WERI-Rb-1 (cell line): ENCODE data around the gene SRRM3.
A peak's percentile ranks its signal among the peaks of the same experiment; 100 is the strongest.
"Not testable (repeated sequence)": the region's sequence is repeated elsewhere in the genome, so short reads cannot be mapped to it uniquely, and the experiment has no call there.

ENCODE experiments used
- DNase-seq: peaks from one replicate; pipeline ENCODE4 v3.0.0-alpha.2; 2020
- H3K27ac ChIP-seq: fragments of 250-450 bp; sonication (Bioruptor Pico); 2 replicates; pipeline ENCODE4 v1.5.1; 2020; ENCODE audit warnings: mild to moderate bottlenecking, moderate library complexity
- H3K27me3 ChIP-seq: fragments of 250-450 bp; sonication (Bioruptor Pico); 2 replicates; pipeline ENCODE4 v1.5.1; 2021; ENCODE audit warnings: mild to moderate bottlenecking, low read depth, moderate library complexity; ENCODE audit not compliant: insufficient read depth, severe bottlenecking
- H3K36me3 ChIP-seq: fragments of 250-450 bp; sonication (Bioruptor Pico); 2 replicates; pipeline ENCODE4 v1.5.1; 2020; ENCODE audit warnings: mild to moderate bottlenecking, moderate library complexity
- H3K4me3 ChIP-seq: 2 replicates; pipeline ENCODE4 v1.5.1; 2011; ENCODE audit warnings: low read depth, mild to moderate bottlenecking, control low read depth, low read length
- H3K9me3 ChIP-seq: fragments of 250-450 bp; sonication (Bioruptor Pico); 2 replicates; pipeline ENCODE4 v1.5.1; 2021; ENCODE audit warnings: mild to moderate bottlenecking, moderate library complexity; ENCODE audit not compliant: severe bottlenecking
- TF ChIP-seq, protein P1 (sequence below): IDR thresholded peaks from 2 replicates; pipeline ENCODE4 v1.5.1; 2011; ENCODE audit warnings: low read depth, mild to moderate bottlenecking, control low read depth, inconsistent platforms, low read length

SRRM3 gene

DNA sequence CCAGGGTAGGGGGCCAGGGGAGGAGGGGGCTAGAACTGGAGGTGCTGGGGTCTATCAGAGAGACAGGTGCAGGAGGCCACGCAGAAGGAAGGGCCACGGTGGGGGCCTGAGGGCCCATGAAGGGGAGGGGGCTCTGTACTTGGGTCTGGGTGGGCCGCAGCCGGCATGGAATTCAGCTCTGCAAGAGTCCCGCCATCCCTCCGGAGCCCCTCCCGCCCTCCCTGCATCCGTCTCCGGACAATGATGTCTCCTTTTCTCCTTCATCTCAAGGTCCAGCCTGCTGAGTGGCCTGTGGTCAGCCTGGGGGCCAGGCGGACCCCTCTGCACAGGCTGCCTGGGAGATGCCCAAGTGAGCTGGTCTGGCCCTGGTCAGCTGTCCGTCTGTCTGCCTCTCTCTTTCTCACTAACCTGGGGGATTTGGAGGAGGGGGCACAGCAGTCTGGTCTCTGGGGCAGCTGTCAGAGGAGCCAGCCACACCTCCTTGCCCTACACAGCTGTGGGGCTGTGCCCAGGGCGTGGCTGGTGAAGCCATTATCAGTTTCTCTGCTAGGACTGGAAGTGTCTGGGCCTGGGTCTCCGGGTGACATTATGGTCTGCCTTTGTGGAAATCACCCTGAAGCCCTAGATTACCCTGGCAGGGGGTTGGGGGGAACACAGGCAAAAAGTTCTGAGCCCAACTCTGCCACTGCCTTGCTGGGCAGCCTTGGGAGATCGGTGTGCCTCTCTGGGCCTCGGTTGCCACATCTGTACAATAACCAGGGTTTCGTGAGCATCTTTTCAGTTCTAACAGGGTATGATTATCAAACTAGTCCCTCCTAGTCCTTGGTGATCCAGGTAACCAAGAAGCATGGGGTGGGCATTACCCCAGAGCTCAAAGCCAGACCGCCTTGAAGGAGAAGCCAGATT is 81.8 kb downstream of the SRRM3 start:
- H3K9me3 ChIP-seq, result no peaks in the 10 kb centered on the region
- peaks cover 29% of the 10 kb centered on the region for H3K36me3 ChIP-seq
- no peaks in the 10 kb centered on the region for H3K27me3 ChIP-seq
- TF ChIP-seq, protein P1, sequence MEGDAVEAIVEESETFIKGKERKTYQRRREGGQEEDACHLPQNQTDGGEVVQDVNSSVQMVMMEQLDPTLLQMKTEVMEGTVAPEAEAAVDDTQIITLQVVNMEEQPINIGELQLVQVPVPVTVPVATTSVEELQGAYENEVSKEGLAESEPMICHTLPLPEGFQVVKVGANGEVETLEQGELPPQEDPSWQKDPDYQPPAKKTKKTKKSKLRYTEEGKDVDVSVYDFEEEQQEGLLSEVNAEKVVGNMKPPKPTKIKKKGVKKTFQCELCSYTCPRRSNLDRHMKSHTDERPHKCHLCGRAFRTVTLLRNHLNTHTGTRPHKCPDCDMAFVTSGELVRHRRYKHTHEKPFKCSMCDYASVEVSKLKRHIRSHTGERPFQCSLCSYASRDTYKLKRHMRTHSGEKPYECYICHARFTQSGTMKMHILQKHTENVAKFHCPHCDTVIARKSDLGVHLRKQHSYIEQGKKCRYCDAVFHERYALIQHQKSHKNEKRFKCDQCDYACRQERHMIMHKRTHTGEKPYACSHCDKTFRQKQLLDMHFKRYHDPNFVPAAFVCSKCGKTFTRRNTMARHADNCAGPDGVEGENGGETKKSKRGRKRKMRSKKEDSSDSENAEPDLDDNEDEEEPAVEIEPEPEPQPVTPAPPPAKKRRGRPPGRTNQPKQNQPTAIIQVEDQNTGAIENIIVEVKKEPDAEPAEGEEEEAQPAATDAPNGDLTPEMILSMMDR, result no peak
- H3K27ac ChIP-seq, result no peak overlapping the region
- DNase-seq, result no peak
- H3K4me3 ChIP-seq, result no peak overlapping the region

DNA sequence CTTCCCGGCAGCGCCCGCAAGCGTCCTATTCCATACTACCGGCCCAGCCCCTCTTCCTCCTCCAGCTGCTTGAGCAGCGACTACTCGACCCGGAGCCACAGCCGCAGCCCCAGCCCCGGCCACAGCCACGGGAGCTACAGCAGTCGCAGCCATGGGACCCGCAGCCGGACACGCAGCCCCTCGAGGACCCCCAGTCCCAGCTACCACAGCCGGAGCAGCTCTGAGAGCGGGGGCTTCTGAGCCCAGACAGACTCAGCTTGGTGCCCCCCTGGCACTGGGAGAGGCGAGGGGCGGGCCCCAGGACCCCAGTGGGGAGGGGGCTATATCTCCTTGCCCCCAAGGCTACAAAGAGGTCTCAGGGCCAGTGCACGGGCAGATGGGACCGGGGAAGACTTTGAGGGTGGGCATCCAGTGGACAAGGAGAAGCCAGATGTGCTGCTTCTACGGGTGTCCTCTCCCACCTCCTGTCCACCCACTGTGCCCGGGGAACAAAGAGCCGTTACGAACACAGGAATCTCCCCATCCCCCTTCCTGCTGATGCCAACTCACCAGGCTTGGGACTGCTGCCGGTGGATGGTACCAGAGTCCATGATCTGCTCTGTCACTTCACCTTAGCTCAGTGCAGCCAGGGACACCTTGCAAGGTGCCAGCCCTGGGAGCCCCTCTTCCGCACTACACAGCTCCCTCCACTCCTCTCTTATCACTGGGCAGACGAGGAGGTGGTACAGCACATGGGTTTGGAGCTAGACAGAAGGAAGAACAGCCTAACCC is 84.1 kb downstream of the SRRM3 start:
- H3K36me3 ChIP-seq, result peaks cover 29% of the 10 kb centered on the region
- H3K27me3 ChIP-seq, result no peaks in the 10 kb centered on the region
- H3K9me3 ChIP-seq, result no peaks in the 10 kb centered on the region
- TF ChIP-seq, protein P1, result no peak
- no peak overlapping the region for H3K27ac ChIP-seq
- H3K4me3 ChIP-seq, result no peak overlapping the region
- no peak for DNase-seq

DNA sequence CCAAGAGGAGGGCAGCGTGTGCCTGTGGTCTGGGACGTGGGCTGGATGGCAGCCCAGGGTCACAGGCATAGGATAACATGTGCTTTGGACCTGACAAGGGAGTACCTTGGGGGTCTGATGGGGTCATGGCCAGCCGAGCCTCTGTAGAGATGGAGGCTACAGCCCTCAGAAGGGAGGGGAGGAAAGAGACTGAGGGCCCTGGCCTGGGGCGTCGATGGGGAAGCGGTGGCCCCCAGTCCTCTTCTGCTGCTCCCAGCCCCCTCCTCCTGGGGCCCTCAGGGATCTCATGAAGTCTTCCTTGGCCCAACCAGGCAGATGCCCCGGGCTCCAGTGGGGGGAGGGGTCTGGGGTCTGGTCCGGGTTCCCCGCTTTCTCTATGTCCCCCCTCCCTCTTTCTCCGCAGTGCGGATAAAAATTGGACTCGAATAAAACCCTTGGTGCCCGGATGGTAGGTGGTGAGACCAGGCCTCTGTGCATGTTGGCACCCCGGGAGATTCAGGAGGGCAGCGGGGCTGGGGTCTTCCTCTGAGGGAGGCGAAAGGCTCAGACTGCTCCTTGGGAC is 85.2 kb downstream of the SRRM3 start:
- no peak overlapping the region for H3K27ac ChIP-seq
- H3K9me3 ChIP-seq, result no peaks in the 10 kb centered on the region
- no peak for DNase-seq
- peaks cover 29% of the 10 kb centered on the region for H3K36me3 ChIP-seq
- H3K4me3 ChIP-seq, result no peak overlapping the region
- TF ChIP-seq, protein P1, result no peak
- no peaks in the 10 kb centered on the region for H3K27me3 ChIP-seq

DNA sequence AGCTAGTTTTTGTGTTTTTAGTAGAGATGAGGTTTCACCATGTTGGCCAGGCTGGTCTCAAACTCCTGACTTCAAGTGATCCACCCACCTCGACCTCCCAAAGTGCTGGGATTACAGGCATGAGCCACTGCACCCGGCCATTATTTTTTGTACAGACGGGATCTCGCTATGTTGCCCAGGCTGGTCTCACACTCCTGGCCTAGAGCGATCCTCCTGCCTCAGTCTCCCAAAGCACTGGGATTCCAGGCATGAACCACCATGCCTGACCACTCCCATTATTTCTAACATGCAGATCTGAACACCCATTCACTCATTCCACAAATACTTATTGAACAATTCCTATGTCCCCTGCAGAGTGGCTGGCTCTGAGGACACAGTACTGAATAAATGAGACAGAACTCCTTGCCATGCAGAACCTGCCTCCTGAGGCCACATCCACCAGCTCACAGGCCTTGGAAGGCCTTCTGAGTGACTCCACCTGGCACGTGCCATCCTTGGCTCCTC is 89.2 kb downstream of the SRRM3 start:
- DNase-seq, H3K4me3 ChIP-seq, H3K9me3 ChIP-seq, H3K36me3 ChIP-seq, H3K27me3 ChIP-seq, H3K27ac ChIP-seq: not testable (repeated sequence)

DNA sequence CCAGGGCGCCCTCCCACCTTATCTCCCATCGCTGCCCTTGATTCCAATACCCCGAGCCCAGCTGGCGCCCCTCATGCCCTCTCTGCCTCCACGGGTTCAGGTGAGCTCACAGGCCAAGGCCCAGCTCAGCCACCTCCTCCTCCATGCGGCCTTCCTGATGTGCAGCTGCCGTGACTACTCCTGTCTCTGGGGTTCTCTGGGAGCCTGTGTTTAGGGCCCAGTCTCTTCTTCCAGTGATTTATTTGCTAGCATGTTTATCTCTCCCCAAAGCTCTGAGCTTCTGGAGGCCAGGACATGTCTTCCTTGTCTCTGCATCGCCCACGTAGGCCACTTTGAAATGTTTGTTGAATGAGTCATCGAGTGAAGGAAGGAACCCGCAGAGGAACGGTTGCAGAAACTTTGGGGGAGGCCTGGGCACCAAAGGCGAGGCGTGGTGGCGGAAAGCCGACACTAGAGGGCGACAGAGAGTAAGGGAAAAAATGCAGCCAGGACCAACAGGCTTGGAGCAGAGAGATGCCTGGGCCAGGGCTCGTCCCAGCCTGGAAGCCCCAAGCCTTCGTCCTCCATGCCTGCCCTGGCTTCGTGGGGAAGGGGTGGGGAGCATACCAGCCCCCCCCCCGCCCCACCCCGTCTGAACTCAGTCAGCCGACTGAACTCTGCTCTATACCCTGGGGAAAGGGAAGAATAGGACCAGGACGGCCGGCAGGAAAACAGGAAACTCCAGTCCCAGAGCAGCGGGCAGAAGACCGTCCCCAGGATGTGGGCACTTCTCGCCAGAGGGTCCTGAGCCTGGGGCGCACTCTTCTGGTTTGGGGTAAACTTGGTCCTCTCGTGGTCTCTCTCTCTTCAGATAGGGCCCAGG is 89.9 kb downstream of the SRRM3 start:
- peak; percentile 83 for DNase-seq
- H3K9me3 ChIP-seq, result no peaks in the 10 kb centered on the region
- H3K27me3 ChIP-seq, result no peaks in the 10 kb centered on the region
- H3K4me3 ChIP-seq, result no peak overlapping the region
- peaks cover 3% of the 10 kb centered on the region; the same call in 1 of the 2 replicates for H3K36me3 ChIP-seq
- H3K27ac ChIP-seq, result peak overlapping the region; percentile 28; the same call in 1 of the 2 replicates
- TF ChIP-seq, protein P1, result peak; percentile 95
